Measurements from ENCODE around the gene SHD. TPM values are rescaled to one million over a fixed set of nuclear protein-coding genes. Genes with fewer than 3 reads are reported as not detected.

Gene SHD
- total and polyA plus RNA-seq, 9 of the 15 experiments (the other 6 are each of a cell fraction or from before 2014, with no cell fraction given): 0.05 to 0.62 (median 0.15) TPM; not detected in 5

DNA sequence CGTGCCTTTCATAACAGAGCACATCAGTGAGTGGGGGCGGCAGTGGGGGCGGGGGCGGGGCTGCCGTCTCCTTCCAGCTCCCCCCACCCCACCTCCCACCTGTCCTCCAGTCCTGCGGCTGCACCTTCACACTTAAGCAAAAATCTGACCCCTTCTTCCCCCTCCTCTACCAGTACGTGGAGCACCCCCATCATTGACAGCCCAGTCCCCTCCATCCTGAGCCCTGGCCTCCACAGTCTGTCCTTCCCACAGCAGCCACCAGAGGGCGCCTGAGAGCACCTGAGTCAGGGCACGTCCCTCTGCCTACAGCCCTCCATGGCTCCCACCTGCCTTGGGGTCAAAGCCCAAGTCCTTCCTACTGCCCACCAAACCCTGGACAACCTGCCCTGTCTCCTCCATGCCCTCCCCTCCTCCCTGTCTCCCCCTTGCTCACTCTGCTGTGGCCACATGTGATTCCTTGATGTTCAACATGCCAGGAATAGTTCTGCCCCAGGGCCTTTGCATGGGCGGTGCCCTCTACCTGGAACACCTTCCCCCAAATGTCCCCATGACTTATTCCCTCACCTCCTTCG lies 45.7 kb upstream of the SHD start (continued):
- TF ChIP-seq SAFB2 (IDR thresholded peaks at IDR 0.05; ENCODE audit: borderline replicate concordance, low read depth, low read length, severe bottlenecking) (no peak), KLF10 (CRISPR knock-in tag; IDR thresholded peaks at IDR 0.05) (no peak), ZNF780A (CRISPR knock-in tag; IDR thresholded peaks at IDR 0.05) (no peak), USF2 (CRISPR knock-in tag; IDR thresholded peaks at IDR 0.05) (no peak), MXD1 (CRISPR knock-in tag; IDR thresholded peaks at IDR 0.05; ENCODE audit: borderline replicate concordance, poor library complexity, severe bottlenecking) (no peak), NCOA4 (IDR thresholded peaks at IDR 0.05; ENCODE audit: partially characterized antibody) (no peak), NFRKB (IDR thresholded peaks at IDR 0.05; ENCODE audit: low read depth) (no peak), KAT7 (CRISPR knock-in tag; IDR thresholded peaks at IDR 0.05; ENCODE audit: borderline replicate concordance) (no peak), HIVEP1 (CRISPR knock-in tag; IDR thresholded peaks at IDR 0.05) (no peak), IFI16 (CRISPR knock-in tag; IDR thresholded peaks at IDR 0.05) (no peak), RFX1 (IDR thresholded peaks at IDR 0.05) (no peak), ATF7 (IDR thresholded peaks at IDR 0.05) (0 out of 2 replicates have a peak, but pooled peaks have one; percentile 36), MYBL2 (IDR thresholded peaks at IDR 0.05; ENCODE audit: low read depth) (no peak), MYBL2 (CRISPR knock-in tag; IDR thresholded peaks at IDR 0.05; ENCODE audit: borderline replicate concordance) (no peak), RBM15 (IDR thresholded peaks at IDR 0.05; ENCODE audit: insufficient read depth, low read length) (no peak), JUNB (CRISPR knock-in tag; conservative IDR thresholded peaks at IDR 0.05) (no peak), ZNF436 (CRISPR knock-in tag; IDR thresholded peaks at IDR 0.05) (no peak), CREB1 (IDR thresholded peaks at IDR 0.05) (no peak), CREB1 (CRISPR knock-in tag; IDR thresholded peaks at IDR 0.05) (no peak), CHD1 (IDR thresholded peaks at IDR 0.05; ENCODE audit: low read length) (no peak), ZNF707 (CRISPR knock-in tag; conservative IDR thresholded peaks at IDR 0.05) (no peak), CAMTA2 (CRISPR knock-in tag; conservative IDR thresholded peaks at IDR 0.05) (no peak), ZFP36 (IDR thresholded peaks at IDR 0.05; ENCODE audit: low read depth, low read length, partially characterized antibody) (peak; percentile 99)
